Ishikawa (cell line): ENCODE measurements around the gene MAP4K5.

ENCODE experiments used
- CEBPB ChIP-seq: IDR thresholded peaks from 2 replicates; pipeline ENCODE4 v1.6.1; 2012
- CREB1 ChIP-seq: IDR thresholded peaks from 2 replicates; pipeline ENCODE4 v1.6.1; 2012; ENCODE audit warnings: low read depth
- EGR1 ChIP-seq: IDR thresholded peaks from 2 replicates; pipeline ENCODE4 v1.6.1; 2012
- EP300 ChIP-seq: IDR thresholded peaks from 2 replicates; pipeline ENCODE4 v1.6.1; 2012; ENCODE audit warnings: borderline replicate concordance
- FOXM1 ChIP-seq: IDR thresholded peaks from 2 replicates; pipeline ENCODE4 v1.6.1; 2012; ENCODE audit warnings: low read depth, borderline replicate concordance
- MAX ChIP-seq: IDR thresholded peaks from 2 replicates; pipeline ENCODE4 v1.6.1; 2012
- NFIC ChIP-seq: IDR thresholded peaks from 2 replicates; pipeline ENCODE4 v1.6.1; 2012
- RAD21 ChIP-seq: IDR thresholded peaks from 2 replicates; pipeline ENCODE4 v1.6.1; 2012; ENCODE audit warnings: low read depth
- REST ChIP-seq: IDR thresholded peaks from 2 replicates; pipeline ENCODE4 v1.6.1; 2012; ENCODE audit warnings: low read depth, mild to moderate bottlenecking
- TAF1 ChIP-seq: IDR thresholded peaks from 2 replicates; pipeline ENCODE4 v1.6.1; 2012; ENCODE audit warnings: low read depth, mild to moderate bottlenecking
- TCF12 ChIP-seq: IDR thresholded peaks from 2 replicates; pipeline ENCODE4 v1.6.1; 2012; ENCODE audit warnings: low read depth
- TEAD4 ChIP-seq: IDR thresholded peaks from 2 replicates; pipeline ENCODE4 v1.6.1; 2012
- USF1 ChIP-seq: IDR thresholded peaks from 2 replicates; pipeline ENCODE4 v1.6.1; 2012
- YY1 ChIP-seq: IDR thresholded peaks from 2 replicates; pipeline ENCODE4 v1.6.1; 2012; ENCODE audit warnings: low read depth
- ZBTB7A ChIP-seq: IDR thresholded peaks from 2 replicates; pipeline ENCODE4 v1.6.1; 2012; ENCODE audit warnings: low read depth

MAP4K5 gene

GRCh38 chr14:50389668-50390441, 142.5 kb downstream of the MAP4K5 start:
- no peak for TF ChIP-seq ZBTB7A
- TF ChIP-seq YY1 = no peak
- no peak for TF ChIP-seq FOXM1
- TF ChIP-seq CREB1 = no peak
- no peak for TF ChIP-seq TCF12
- no peak for TF ChIP-seq TEAD4
- no peak for TF ChIP-seq TAF1
- no peak for TF ChIP-seq RAD21

GRCh38 chr14:50388256-50388931, 144.0 kb downstream of the MAP4K5 start:
- TF ChIP-seq ZBTB7A (no peak), TCF12 (no peak), YY1 (no peak), USF1 (no peak), EP300 (no peak)

- TF ChIP-seq CEBPB = no peak
- no peak for TF ChIP-seq EP300
- no peak for TF ChIP-seq TEAD4
- no peak for TF ChIP-seq NFIC
These were observed 144.8 kb downstream of the MAP4K5 start for GRCh38 chr14:50387548-50387947.

GRCh38 chr14:50383618-50384225, 148.6 kb downstream of the MAP4K5 start:
- TF ChIP-seq TCF12 (no peak), NFIC (no peak), EGR1 (no peak), ZBTB7A (no peak), RAD21 (no peak), TEAD4 (no peak), TAF1 (no peak), CEBPB (no peak)

GRCh38 chr14:50381823-50382287, 150.5 kb downstream of the MAP4K5 start:
- no peak for TF ChIP-seq CEBPB
- TF ChIP-seq FOXM1 = no peak
- TF ChIP-seq EGR1 = no peak
- no peak for TF ChIP-seq TAF1
- no peak for TF ChIP-seq USF1
- no peak for TF ChIP-seq ZBTB7A
- TF ChIP-seq YY1 = no peak

- TF ChIP-seq CREB1 = no peak
- no peak for TF ChIP-seq TEAD4
- TF ChIP-seq CEBPB = no peak
- no peak for TF ChIP-seq YY1
- no peak for TF ChIP-seq NFIC
- no peak for TF ChIP-seq ZBTB7A
- no peak for TF ChIP-seq FOXM1
- no peak for TF ChIP-seq TCF12
- TF ChIP-seq RAD21 = no peak
- TF ChIP-seq REST = no peak
- no peak for TF ChIP-seq TAF1
- no peak for TF ChIP-seq EGR1
- TF ChIP-seq MAX = no peak
- no peak for TF ChIP-seq EP300
- no peak for TF ChIP-seq USF1
These were observed 151.4 kb downstream of the MAP4K5 start for GRCh38 chr14:50381008-50381407.

- TF ChIP-seq EGR1 = no peak
- no peak for TF ChIP-seq RAD21
- TF ChIP-seq CREB1 = no peak
- TF ChIP-seq YY1 = no peak
- no peak for TF ChIP-seq REST
- no peak for TF ChIP-seq CEBPB
- no peak for TF ChIP-seq ZBTB7A
- TF ChIP-seq NFIC = no peak
- TF ChIP-seq FOXM1 = no peak
- TF ChIP-seq TAF1 = no peak
- no peak for TF ChIP-seq TCF12
- no peak for TF ChIP-seq TEAD4
- TF ChIP-seq USF1 = no peak
- no peak for TF ChIP-seq EP300
- no peak for TF ChIP-seq MAX
These were observed 151.9 kb downstream of the MAP4K5 start for GRCh38 chr14:50380455-50380854.
